ENCODE results near the gene LENG9. TPM values are rescaled to one million over a fixed set of nuclear protein-coding genes. Genes with fewer than 3 reads are reported as not detected.
"Not testable (repeated sequence)": the region's sequence is repeated elsewhere in the genome, so short reads cannot be mapped to it uniquely, and the experiment has no call there.

The LENG9 gene
- polyA plus RNA-seq, 1 donor = 2.2 TPM

DNA sequence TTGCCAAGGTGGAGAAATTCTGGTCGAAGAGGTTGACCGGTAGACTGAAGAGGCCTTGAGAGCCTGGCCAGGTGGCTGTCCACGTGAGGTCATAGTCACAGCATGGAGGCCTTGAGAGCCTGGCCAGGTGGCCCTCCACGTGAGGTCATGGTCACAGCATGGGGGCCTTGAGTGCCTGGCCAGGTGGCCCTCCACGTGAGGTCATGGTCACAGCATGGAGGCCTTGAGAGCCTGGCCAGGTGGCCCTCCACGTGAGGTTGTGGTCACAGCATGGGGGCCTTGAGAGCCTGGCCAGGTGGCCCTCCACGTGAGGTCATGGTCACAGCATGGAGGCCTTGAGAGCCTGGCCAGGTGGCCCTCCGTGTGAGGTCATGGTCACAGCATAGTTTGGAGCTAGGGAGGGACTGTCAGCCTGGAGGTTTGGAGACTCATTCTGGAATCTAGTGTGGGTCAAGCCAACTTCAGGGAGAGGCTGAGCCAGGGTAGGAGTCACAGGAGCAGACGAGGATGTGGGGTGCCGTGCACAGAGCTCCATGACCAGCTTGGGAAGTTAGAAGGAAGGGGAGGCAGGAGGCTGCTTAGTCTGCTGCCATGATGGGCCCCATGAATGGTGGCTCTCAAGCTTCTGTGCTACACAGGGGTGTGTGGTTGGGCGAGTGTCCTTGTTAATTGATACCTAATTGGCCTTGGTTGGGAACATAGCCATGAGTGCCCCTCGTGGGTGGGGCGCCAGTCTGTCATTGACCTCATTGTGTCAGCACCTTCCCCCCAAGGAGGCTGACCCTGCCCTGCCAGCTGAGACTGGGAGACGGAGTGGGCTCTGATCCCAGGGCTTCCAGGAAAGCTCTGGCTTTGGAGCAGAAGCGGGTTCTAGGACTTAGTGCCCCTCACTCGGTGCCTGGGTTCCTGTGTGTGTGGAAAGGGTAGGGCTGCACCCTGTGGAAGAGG lies 4.0 kb downstream of the LENG9 start:
- DNase-seq = no peak

DNA sequence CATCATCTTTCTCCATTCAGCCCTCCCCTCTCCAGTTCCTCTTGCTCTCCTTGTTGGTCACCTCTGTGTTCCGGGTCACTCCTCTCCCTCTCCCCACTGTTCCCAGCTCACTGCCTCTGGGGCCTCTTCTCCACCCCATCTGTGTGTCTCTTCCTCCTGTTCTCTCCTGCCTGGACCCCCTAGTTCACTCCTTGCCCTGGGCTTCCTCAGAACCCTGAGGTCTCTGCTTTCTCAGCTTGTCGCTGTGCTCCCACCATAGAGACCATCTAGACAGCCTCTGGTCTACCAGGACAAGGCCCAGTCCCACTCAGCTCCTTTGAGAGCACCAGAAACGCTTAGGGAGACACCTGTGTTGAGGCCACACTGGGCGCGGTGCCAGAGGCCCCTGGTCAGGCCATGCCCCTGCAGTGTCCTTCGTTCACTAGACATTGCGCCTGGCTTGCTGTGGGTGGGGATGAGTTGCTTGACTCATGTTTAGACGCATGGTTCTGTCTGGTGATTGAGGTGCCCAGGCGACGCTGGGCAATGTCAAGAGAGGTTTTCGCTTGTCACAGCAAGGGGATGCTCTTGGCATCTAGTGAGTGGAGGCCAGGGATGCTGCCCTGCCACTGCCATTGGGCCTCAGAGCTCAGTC lies 4.8 kb downstream of the LENG9 start:
- DNase-seq = no peak

- no peak for DNase-seq
These were observed 5.6 kb downstream of the LENG9 start for GRCh38 chr19:54457773-54458647.

GRCh38 chr19:54456423-54457373 lies 6.9 kb downstream of the LENG9 start:
- DNase-seq = no peak

DNA sequence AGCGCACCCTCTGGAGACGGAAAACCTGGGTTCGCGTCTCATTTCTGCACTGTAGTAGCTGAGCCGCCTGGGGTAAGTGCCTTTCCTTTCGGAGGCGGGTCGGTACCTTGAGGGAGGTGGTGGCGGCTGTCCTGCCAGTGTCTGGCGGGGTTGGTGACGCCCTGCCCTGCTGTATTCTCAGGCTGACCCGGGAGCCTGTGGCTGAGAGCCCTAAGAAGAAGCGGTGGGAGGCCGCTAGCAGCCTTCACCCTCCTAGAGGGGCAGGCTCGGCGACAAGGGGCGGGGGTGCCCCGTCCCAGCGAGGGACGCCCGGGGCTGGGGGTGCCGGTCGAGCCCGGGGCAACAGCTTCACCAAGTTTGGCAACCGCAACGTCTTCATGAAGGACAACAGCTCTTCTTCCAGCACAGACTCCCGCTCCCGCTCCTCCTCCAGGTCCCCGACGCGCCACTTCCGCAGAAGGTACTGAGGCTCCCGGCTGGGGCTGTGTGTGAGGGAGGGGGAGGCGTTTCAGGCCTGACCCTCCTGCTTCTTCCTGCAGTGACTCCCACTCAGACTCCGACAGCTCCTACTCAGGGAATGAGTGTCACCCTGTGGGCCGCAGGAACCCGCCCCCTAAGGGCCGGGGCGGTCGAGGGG lies 7.7 kb downstream of the LENG9 start:
- no peak for DNase-seq

- no peak for DNase-seq
These were observed 8.6 kb downstream of the LENG9 start for GRCh38 chr19:54454781-54455675.

- no peak for DNase-seq
These were observed 9.4 kb downstream of the LENG9 start for GRCh38 chr19:54453921-54454780.

GRCh38 chr19:54452626-54453025 lies 11.0 kb downstream of the LENG9 start:
- DNase-seq = no peak

DNA sequence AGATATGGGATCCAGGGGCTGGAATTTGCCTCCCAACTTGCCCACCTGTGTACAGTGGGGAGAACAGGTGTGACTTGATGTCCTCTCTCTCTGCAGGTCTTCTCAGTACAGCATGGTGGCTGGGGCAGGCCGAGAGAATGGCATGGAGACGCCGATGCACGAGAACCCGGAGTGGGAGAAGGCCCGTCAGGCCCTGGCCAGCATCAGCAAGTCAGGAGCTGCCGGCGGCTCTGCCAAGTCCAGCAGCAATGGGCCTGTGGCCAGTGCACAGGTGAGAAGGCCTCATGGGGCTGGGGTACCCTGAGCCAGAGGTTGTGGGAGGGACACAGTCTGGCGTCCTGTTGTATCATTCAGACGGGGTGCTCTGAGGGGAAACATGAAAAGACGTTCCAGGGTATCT lies 11.6 kb downstream of the LENG9 start:
- no peak for DNase-seq

GRCh38 chr19:54451331-54451871 lies 12.2 kb downstream of the LENG9 start:
- DNase-seq = no peak

- DNase-seq = no peak
These were observed 13.9 kb downstream of the LENG9 start for GRCh38 chr19:54449701-54450069.

GRCh38 chr19:54448774-54449700 lies 14.5 kb downstream of the LENG9 start, which contains the start of gene LENG8:
Gene LENG8, plus strand, starts transcription at chr19:54449199. Its CDS starts 2,146 bp downstream, at chr19:54451345.
- DNase-seq = peak; percentile 99

DNA sequence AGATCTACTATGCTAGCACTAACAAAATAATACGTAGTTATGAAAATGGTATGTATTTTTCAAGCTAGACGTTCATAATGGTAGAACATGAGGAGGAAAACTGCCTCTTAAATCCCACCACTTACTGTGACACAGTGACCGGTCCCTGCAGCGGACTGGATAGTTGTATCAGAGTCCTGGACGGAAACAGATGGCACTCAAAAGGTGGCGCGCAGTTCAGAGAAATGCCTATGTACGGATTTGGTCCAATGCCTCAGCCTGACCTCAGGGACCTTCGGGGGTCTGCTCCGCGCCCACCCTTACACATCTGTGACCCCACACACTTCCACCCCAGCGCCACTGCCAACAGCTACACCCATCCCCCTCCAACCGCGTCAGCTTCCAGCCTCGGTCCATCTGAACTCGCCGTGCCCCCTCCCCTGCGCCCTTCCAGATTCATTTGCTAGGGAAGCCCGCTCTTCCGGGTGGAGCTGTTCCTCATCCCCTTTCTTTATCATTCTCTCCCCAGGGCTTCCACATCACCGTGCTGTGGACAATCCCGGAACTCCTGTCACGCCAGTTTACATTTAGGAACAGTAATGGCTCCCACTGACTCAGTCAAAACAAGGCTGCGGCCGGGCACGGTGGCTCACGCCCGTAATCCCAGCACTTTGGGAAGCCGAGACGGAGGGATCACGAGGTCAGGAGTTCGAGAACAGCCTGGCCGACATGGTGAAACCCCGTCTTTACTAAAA lies 15.4 kb downstream of the LENG9 start:
- DNase-seq = no peak

- DNase-seq = not testable (repeated sequence)
These were observed 17.2 kb downstream of the LENG9 start for GRCh38 chr19:54446349-54446748.

- no peak for DNase-seq
These were observed 18.8 kb downstream of the LENG9 start for GRCh38 chr19:54444737-54445136.

GRCh38 chr19:54440641-54441040 lies 22.9 kb downstream of the LENG9 start:
- no peak for DNase-seq

Data from hindlimb muscle (tissue), 1 donor.